Anterior cingulate cortex (tissue), 58 donors: ENCODE data around the gene NCOR1.
"Not testable (repeated sequence)": the region's sequence is repeated elsewhere in the genome, so short reads cannot be mapped to it uniquely, and the experiment has no call there.

Experiments used
- DNase-seq, 58 donors: peaks; one replicate each; lab custom pipeline; 2025; lab: John Stamatoyannopoulos, UW

NCOR1 gene

GRCh38 chr17:16215273-16215964 lies at the start of gene NCOR1:
NCOR1 (minus strand) TSS chr17:16215534; CDS start chr17:16194569, 20,965 bp downstream.
- DNase-seq: peak; percentile 33 to 93 (median 84)

DNA sequence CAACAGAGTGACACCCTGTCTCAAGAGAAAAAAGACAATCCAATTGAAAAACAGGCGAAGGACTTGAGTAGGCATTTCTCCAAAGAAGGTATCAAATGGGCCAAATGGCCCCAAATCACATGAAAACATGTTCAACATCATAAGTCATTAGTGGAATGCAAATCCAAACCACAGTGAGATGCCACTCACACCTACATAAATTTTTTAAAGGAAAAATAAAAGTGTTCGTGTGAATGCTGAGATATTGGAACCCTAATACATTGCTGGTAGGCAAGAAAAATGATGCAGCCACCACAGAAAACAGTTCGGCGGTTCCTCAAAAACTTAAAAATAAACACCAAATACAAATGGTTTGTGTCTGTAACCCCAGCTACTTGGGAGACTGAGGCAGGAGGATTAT lies 46.9 kb upstream of the NCOR1 start:
- no peak for DNase-seq

- DNase-seq: no peak
Measured at GRCh38 chr17:16261049-16261448, 45.7 kb upstream of the NCOR1 start.

DNA sequence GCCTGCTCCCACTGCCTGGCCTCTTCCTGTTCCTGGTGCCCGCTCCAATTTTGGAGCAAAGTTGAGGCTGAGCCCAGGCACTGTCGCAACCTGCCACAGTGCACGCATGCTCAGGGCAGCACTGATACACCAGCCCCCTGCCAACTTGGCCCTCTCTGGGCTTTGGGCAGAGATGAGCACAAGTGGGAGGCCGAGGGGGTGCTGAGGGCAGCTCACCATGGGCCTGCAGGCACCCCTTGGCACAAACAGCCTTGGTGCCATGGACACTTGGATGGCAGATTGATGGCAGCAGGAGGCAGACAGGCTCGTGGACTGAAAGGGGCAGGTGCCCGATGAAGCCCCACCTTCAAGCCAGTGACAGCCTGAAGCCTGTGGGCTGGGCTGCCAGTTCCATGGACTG lies 44.6 kb upstream of the NCOR1 start:
- DNase-seq: no peak

GRCh38 chr17:16258901-16259300 lies 43.6 kb upstream of the NCOR1 start:
- no peak for DNase-seq

GRCh38 chr17:16255481-16255921 lies 40.2 kb upstream of the NCOR1 start:
- DNase-seq: peak in 51 of 58 donors; percentile 1 to 90 (median 53)

GRCh38 chr17:16254773-16255400 lies 39.6 kb upstream of the NCOR1 start:
- DNase-seq: no peak

DNA sequence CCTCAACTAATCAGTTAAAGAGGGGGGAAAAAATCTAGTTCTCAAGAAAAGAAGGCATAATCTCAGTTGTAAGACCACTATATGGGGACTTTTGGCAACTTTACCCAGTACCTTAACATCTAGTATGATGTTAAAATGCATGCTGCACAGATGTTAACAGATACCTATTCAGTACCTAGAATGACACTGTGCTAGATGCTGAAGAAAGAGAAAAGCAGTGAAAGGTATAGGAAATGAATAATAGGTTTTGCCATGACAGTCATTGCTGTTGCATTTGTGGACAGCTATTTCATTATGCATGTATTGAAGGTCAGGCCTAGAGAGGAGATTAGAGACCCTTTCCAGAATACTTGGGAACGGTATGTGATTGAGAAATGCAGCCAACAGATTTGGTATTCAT lies 36.2 kb upstream of the NCOR1 start:
- DNase-seq: no peak

DNA sequence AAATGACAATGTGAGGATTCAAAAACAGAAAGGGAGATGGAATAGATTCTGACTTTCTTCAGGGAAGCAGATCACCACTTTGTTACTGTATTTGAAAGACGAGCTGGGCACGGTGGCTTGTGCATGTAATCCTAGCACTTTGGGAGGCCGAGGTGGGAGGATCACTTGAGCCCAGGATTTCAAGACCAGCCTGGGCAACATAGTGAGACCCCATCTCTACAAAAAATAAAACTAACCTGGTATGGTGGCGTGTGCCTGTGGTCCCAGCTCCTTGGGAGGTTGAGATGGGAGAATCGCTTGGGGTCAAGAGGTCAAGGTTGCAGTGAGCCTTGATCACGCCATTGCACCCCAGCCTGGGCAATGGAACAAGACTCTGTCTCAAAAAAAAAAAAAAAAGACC lies 35.7 kb upstream of the NCOR1 start:
- DNase-seq: no peak

DNA sequence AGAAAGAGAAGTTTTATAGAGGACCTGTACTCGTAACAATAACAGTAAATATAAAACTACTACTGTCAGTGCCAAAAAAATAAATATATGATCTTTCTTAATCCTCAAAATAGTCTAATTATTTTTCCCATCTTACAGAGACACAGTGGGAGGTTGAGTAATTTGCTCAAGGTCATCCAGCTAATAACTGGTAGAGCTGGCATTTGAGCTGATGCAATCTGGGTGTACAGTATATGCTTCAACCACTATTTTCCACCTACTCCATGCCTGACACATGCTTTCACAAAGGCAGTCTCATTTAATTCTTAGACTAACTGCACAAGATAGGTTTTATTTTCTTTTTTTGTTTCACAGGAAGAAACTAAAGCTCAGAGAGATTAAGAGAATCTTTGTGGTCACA lies 35.3 kb upstream of the NCOR1 start:
- no peak for DNase-seq

- no peak for DNase-seq
Measured at GRCh38 chr17:16247586-16247984, 32.3 kb upstream of the NCOR1 start.

DNA sequence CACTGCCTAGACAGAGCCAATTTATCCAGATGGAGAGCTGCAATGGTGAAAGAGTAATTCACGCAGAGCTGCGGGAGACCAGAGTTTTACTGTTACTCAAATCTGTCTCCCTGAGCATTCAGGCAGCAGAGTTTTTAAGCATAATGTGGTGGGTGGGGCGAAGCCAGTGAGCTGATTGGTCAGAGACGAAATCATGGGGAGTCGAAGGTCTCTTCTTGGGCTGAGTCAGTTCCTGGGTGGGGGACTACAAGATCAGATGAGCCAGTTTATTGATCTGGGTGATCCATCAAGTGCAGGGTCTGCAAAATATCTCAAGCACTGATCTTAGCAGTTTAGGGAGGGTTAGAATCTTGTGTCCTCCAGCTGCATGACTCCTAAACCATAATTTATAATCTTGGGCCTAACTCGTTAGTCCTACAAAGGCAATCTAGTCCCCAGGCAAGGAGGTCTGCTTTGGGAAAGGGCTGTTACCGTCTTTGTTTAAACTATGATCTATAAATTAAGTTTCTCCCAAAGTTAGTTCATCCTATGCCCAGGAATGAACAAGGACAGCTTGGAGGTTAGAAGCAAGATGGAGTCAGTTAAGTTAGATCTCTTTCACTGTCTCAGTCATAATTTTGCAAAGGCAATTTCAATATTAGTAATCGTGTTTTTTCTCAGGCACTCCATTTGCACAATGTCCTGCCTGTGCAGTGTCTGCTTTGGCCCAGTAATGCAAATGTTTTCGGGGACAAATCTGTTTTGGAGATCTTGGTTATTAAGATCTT lies 28.6 kb upstream of the NCOR1 start:
- DNase-seq: no peak

GRCh38 chr17:16243385-16243784 lies 28.1 kb upstream of the NCOR1 start:
- no peak for DNase-seq

DNA sequence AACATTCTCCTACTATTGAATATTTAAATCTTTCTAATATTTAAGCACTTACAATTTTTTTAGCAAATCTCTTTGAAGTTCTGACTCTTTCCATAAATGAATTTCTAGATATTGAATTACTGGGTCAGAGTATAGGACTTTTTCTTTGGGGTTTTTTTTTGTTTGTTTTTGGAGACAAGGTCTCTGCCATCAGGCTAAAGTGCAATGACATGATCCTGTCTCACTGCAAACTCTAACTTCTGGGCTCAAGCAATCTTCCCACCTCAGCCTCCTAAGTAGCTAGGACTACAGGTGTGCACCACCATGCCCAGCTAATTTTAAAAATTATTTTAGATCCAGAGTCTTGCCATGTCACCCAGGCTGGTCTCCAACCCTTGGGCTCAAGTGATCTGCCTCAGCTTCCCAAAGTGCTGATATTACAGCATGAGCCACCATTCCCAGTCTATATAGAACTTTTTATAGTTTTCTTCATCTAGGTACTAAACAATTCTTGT lies 26.6 kb upstream of the NCOR1 start:
- DNase-seq: no peak

DNA sequence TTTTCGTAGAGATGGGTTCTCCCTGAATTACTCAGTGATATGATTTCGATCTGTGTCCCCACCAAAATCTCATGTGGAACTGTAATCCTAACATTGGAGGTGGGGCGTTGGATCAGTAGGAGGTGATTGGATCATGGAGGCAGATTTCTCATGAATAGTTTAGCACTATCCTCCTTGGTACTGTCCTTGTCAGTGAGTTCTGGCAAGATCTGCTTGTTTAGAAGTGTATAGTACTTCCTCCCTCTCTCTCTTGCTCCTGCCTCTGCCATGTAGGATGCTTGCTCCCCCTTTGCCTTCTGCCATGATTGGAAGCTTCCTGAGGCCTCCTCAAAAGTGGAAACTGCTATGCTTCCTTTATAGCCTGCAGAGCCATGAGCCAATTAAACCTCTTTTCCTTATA lies 24.6 kb upstream of the NCOR1 start:
- DNase-seq: no peak

GRCh38 chr17:16232391-16232790 lies 17.1 kb upstream of the NCOR1 start:
- no peak for DNase-seq

- DNase-seq: not testable (repeated sequence)
Measured at GRCh38 chr17:16229912-16230561, 14.7 kb upstream of the NCOR1 start.

- no peak for DNase-seq
Measured at GRCh38 chr17:16222406-16222805, 7.1 kb upstream of the NCOR1 start.

DNA sequence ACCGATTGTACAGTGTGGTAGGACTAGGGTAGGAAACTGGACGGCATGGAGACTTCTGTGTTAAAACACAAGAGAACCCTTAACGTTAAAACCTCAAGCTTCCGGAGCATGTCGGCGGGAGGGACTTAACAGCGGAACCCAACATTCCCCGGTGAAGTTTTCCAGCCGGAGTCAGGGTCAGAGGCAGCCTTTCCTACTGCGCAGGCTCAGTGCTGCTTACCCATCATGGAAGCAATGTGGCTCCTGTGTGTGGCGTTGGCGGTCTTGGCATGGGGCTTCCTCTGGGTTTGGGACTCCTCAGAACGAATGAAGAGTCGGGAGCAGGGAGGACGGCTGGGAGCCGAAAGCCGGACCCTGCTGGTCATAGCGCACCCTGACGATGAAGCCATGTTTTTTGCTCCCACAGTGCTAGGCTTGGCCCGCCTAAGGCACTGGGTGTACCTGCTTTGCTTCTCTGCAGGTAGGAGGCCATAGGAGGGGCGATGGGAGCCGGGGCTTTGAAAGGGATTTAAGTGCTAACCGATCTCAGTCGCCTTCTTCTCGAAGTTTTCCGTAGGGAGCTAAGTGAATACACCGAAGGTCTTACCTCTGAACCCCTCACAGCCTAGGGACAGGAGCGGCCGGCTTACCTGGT lies 1.8 kb upstream of the NCOR1 start, which contains the start of gene PIGL:
Gene PIGL (plus strand): TSS at position 209 of the 634 bp plus-strand sequence. CDS start 17 bp downstream, at position 226.
- DNase-seq: peak in 57 of 58 donors; percentile 35 to 92 (median 83)
